Activated CD4-positive, alpha-beta T cell treated with anti-CD3 and anti-CD28 coated beads, Interleukin-2, amount 50 U/mL, for 16 hours (primary cell): ENCODE data around the gene PRR30.
A peak's percentile ranks its signal among the peaks of the same experiment; 100 is the strongest.

Experiments used
- DNase-seq: peaks from one replicate; pipeline ENCODE4 v3.0.0-alpha.2; 2020

The PRR30 gene

DNA sequence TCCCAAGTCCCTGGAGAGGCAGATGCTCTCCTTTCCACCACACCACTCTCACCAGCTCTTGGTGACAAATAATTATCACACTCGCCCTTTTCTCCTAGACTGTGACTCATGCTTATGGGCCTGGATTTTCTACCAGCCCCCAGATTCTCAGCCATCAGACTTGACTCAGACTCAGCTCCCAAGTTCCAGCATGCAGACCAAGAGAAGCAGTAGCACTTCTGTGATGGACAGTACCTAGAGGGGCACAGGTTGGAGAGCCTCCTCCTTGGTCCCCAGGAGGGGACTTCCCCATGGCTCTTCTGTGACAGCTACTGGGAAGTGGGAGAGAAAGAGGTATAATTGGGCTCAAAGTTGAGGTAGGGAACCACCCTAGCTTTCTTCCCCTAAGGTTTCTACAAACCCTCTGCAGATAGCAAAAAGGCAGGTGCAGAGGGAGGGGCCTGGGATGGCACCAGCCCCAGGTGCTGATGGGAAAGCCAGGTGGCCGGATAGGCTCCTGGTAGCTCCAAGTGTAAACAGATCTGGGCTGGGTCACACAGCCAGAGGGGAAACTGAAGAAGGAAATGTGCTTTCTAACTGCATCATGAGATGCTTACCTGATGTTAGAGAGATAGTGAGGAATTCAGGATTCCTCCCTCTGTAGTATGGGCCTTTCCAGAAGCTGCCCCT is 13.7 kb upstream of the PRR30 start:
- no peak for DNase-seq

GRCh38 chr2:27152102-27152795 is 13.0 kb upstream of the PRR30 start:
- no peak for DNase-seq

GRCh38 chr2:27150639-27151230 is 11.5 kb upstream of the PRR30 start:
- no peak for DNase-seq

GRCh38 chr2:27149570-27150405 is 10.6 kb upstream of the PRR30 start:
- no peak for DNase-seq

GRCh38 chr2:27148801-27149439 is 9.7 kb upstream of the PRR30 start, which contains the start of gene TCF23:
TCF23 (plus strand) TSS chr2:27149004; CDS start chr2:27149134, 130 bp downstream.
- DNase-seq: no peak

DNA sequence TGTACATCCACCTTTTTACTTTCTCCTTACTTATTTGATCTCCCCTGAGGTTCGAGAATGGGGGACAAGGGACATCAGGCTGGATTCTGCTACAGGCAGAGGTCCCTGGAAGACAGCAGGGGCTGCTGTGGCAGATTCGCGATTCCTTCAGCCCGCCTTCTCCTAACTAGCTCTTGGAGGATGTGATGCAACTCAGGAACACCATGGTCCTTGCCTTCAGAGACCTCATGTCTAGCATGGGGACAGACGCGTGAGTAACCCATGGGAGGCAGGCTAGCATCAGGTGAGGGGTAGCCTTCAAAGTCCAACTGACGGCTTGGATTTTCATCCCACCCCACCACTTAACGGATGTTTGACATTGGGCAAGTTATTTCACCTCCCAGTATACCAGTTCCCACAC is 8.7 kb upstream of the PRR30 start:
- DNase-seq: no peak

DNA sequence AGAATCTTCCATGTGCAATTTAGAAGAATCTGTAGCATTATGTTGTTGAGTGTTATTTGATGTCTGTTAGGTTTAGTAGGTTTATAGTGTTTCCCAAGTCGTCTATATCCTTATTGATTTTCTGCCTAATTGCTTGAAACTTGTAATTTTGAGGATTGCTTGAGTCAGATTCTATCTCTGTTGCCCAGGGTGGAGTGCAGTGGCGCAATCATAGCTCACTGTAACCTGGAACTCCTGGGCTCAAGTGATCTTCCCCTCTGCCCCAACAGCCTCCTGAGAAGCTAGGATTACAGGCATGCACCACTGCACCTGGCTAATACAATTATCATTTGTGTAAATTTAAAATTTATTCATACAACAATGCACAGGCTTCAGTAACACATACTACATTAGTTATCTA is 6.5 kb upstream of the PRR30 start:
- no peak for DNase-seq

DNA sequence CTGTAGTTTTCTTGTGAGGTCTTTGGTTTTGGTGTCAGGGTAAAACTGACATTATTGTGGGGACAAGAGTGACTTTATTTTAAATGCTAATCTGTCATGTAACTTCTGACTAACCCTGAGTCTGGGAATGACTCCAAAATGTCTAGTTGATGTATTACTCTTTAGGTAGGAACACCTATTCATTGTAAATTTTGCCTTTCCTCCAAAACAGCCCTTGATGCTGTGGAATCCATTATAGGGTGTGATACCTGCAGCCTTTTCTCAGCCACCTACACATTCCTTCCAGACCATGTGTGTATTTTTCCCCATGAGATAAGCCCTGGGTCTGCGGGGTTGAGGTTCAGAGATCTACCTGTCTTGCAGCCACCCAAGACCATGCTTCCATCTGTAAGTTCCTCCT is 4.1 kb upstream of the PRR30 start:
- no peak for DNase-seq

DNA sequence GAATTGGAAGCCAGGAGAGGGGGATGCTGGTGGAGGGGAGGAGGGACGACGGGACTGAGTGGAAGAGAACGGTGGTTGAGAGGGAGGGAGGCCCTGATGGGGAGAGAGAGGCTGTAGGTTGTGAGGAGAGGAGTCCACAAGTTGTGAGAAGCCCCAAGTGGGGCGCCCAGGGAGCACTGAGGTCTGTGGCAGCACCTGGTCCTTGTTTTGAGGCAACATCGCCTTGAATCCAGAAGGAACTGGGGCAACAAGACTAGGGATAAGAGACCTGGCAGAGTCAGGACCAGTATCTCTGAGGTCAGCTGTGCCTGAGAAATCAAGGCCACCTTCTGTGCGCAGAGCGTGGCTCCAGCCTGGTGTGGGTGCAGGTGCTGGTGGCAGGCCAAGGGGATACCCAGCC is 1.1 kb downstream of the PRR30 start:
- no peak for DNase-seq

DNA sequence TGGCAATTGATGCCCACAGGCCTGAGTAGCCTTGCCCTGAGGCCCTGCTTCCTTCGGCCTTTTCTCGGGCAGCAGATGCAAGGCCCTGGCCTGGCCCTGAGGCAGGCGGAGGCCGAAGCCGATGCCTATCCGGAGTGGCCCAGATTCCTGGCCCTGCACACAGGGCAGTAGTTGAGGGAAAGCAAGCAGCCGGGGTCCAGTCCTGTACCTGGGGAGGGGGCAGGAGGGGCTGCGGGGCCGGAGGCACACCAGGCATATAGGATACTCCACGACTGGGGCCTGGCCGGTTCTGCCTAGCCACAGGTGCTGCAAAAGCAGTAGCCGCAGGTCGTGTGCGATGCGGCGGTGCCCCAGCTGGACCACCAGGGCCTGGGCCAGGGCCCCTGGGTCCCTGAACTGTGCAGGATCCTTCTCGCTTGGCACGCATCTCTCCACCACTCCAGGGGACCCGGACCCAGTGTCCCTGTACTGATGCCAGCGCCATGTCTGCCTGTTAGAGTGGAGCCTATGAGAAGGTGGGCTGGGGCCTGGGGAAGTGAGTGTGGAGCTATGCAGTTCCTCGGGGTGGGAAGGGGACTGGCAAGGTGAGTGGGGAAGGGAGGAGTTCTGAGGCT is 1.8 kb downstream of the PRR30 start:
- no peak for DNase-seq

GRCh38 chr2:27136751-27137150 is 2.5 kb downstream of the PRR30 start:
- DNase-seq: no peak

DNA sequence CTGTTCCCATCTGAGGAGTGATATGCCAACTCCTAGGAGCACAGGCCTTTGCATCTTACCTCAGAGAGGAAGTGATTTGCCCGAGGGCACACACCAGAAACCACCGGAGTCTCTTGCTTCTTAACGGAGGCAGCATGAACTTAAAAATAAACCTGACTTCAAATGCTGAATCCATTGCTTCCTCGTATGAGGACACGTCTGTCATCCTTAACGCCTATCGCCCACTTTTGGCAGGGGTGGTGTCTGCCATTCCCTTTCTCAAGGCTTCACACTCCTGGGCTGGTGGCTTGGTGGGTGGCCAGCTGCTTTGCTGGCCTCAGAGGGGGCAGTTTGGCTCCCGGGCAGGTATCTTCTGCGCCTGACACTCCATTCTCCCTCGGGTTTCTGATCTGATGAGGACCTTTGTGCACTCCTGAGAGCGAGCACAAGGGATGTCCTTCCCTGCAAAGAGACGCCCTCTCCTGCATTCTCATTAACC is 3.7 kb downstream of the PRR30 start:
- DNase-seq: no peak

GRCh38 chr2:27134781-27135477 is 4.3 kb downstream of the PRR30 start:
- no peak for DNase-seq

GRCh38 chr2:27133905-27134780 is 5.1 kb downstream of the PRR30 start, which contains the start of gene PREB:
PREB (minus strand) TSS chr2:27134636; CDS start chr2:27134421, 215 bp downstream.
- peak; percentile 98 for DNase-seq

DNA sequence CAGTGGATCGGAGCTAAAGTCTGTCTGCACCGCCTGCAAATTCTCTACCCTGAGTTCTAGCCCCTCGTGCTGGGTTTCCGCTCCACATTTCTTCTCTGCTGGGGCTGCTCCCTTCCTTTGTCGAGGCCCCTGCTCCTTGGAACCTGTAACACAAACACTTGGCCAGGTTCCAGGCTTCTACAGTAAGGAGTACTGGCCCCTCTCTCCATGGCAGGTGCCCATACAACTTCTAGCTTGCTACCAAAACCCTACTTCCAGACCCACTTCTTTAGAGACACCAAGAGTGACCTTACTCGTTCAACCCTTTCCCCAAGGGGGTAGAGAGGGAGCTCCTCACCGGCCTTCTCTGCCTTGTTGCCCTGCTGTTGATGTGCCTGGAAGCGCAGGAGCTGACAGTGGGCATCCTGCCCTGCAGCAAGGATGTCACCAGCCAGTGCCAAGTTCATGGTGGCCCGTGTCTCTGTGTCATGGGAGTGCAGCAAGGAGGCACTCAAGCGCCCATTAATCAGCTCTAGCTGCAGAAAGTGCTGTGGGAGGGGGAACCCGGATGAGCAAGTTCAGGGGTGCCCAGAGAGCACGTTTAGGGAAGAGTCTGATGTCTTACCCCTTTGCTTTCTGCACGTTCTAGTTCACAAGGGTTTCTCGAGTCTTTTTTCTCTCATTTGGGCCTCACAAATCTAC is 5.9 kb downstream of the PRR30 start:
- peak; percentile 35 for DNase-seq

DNA sequence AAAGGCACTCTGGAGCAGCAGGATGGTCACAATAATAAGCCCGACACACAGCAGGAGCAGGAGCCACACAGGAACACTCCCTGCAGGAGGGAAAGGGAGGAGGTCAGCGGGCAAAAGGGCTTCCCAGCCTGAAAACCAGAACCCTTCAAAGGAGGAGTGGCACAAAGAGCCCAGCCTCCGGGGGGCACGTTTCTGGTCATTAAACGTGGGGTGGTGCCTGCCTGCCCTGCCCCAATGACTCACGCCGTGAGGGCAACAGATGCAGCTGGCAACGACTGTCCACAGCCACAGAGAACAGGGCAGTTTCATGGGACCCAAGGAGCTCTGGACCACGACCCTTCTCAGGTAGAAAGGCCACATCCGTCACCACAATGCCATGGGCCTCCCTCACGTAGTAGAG is 7.8 kb downstream of the PRR30 start:
- DNase-seq: no peak

- DNase-seq: no peak
These were observed 8.8 kb downstream of the PRR30 start for GRCh38 chr2:27130396-27130795.

GRCh38 chr2:27128668-27129571 is 10.3 kb downstream of the PRR30 start:
- no peak for DNase-seq
